Measurements from ENCODE around the gene NALF2.

DNA sequence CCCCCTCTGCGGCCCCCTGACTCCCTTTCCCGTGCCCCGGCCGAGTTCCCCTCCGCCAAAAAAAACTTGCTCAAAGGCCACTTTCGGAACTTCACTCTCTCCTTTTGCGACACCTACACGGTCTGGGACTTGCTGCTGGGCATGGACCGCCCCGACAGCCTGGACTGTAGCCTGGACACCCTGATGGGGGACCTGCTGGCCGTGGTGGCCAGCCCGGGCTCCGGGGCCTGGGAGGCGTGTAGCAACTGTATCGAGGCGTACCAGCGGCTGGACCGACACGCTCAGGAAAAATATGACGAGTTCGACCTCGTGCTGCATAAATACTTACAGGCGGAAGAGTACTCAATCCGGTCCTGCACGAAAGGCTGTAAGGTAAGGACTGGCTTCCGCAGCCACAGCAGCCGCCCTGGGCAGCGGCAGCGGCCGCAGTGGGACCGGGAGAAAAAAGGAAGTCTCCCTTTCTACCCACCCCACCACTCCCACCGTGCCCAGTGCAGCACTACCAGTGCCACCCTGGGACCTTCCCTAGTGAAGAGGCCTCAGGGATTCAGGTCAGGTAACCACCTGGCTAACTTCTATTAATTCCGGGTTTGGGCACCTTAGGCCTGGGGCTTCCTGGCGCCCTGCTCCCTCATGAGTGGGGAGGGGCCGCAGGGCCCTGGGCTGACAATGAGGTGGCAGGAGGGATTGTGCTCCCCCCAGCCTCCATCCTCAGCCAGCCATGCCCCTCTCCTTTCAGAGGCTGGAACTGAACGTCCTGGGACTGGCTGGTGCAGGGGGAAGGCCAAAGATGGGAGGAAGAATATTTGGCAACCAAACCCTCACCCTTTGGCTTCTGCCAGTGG, 1.9 kb downstream of the NALF2 start:
- TF ChIP-seq, protein P1, sequence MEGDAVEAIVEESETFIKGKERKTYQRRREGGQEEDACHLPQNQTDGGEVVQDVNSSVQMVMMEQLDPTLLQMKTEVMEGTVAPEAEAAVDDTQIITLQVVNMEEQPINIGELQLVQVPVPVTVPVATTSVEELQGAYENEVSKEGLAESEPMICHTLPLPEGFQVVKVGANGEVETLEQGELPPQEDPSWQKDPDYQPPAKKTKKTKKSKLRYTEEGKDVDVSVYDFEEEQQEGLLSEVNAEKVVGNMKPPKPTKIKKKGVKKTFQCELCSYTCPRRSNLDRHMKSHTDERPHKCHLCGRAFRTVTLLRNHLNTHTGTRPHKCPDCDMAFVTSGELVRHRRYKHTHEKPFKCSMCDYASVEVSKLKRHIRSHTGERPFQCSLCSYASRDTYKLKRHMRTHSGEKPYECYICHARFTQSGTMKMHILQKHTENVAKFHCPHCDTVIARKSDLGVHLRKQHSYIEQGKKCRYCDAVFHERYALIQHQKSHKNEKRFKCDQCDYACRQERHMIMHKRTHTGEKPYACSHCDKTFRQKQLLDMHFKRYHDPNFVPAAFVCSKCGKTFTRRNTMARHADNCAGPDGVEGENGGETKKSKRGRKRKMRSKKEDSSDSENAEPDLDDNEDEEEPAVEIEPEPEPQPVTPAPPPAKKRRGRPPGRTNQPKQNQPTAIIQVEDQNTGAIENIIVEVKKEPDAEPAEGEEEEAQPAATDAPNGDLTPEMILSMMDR (conservative IDR thresholded peaks at IDR 0.05; ENCODE audit: low read length): no peak
- no peak for TF ChIP-seq EZH2phosphoT487 (IDR thresholded peaks at IDR 0.05; ENCODE audit: borderline replicate concordance)

All from Loucy (cell line).